SU-DHL-6 (cell line): Measurements from ENCODE around the gene FAM131B.

Source experiments
- H2AFZ ChIP-seq: fragments of 200-600 bp; sonication (generic); 2 replicates; pipeline ENCODE4 v1.6.1; 2014; ENCODE audit warnings: low read depth, mild to moderate bottlenecking, moderate library complexity, mixed read lengths, antibody characterized with exemption, low read length; ENCODE audit not compliant: severe bottlenecking
- H3F3A ChIP-seq: fragments of 200-600 bp; shearing (Covaris generic); 2 replicates; pipeline ENCODE4 v1.6.0; 2016; ENCODE audit warnings: antibody characterized with exemption, mild to moderate bottlenecking; ENCODE audit not compliant: insufficient read depth
- H3K27ac ChIP-seq: fragments of 200-600 bp; sonication (generic); 2 replicates; pipeline ENCODE4 v1.5.1; 2016; ENCODE audit warnings: low read depth, mild to moderate bottlenecking, low read length, moderate library complexity, mixed read lengths
- H3K27me3 ChIP-seq: fragments of 200-600 bp; sonication (generic), shearing (Covaris generic); 2 replicates; pipeline ENCODE4 v1.6.0; 2014; ENCODE audit warnings: mild to moderate bottlenecking, low read length
- H3K36me3 ChIP-seq: fragments of 200-600 bp; sonication (generic); 2 replicates; pipeline ENCODE4 v1.6.1; 2014; ENCODE audit warnings: mild to moderate bottlenecking, low read length, mixed read lengths
- H3K4me2 ChIP-seq: fragments of 300-600, 200-600 bp; shearing (Covaris generic), sonication (generic); 2 replicates; pipeline ENCODE4 v1.6.0; 2014; ENCODE audit warnings: low read length, low read depth, mild to moderate bottlenecking; ENCODE audit not compliant: poor library complexity, severe bottlenecking
- H3K4me3 ChIP-seq: fragments of 200-600 bp; sonication (generic); 2 replicates; pipeline ENCODE4 v1.5.1; 2014; ENCODE audit warnings: antibody characterized with exemption, low read length, mild to moderate bottlenecking, mixed read lengths; ENCODE audit not compliant: insufficient read depth, poor library complexity, severe bottlenecking
- H3K79me2 ChIP-seq: fragments of 200-600 bp; sonication (generic); 2 replicates; pipeline ENCODE4 v1.6.1; 2014; ENCODE audit warnings: mild to moderate bottlenecking, low read length, moderate library complexity; ENCODE audit not compliant: insufficient read depth
- H3K9ac ChIP-seq: fragments of 200-600 bp; sonication (generic); 2 replicates; pipeline ENCODE4 v1.7.0; 2014; ENCODE audit warnings: mild to moderate bottlenecking, low read length
- H3K9me2 ChIP-seq: fragments of 200-600 bp; sonication (generic); replicated peaks from 2 replicates; pipeline ENCODE4 v1.6.1; 2014; ENCODE audit warnings: low read length; ENCODE audit not compliant: insufficient read depth
- H3K9me3 ChIP-seq: fragments of 200-600 bp; sonication (generic); 2 replicates; pipeline ENCODE4 v1.6.1; 2014; ENCODE audit warnings: low read length, mixed read lengths; ENCODE audit not compliant: insufficient read depth
- H4K20me1 ChIP-seq: fragments of 200-600 bp; sonication (generic); 2 replicates; pipeline ENCODE4 v1.6.1; 2014; ENCODE audit warnings: low read depth, mild to moderate bottlenecking, antibody characterized with exemption, low read length, moderate library complexity, mixed read lengths
- EZH2phosphoT487 ChIP-seq: fragments of 200-600 bp; sonication (generic), shearing (Covaris generic); conservative IDR thresholded peaks from 2 replicates; pipeline ENCODE4 v1.6.1; 2018; ENCODE audit warnings: mild to moderate bottlenecking, antibody characterized with exemption, low read length, moderate library complexity, mixed read lengths
- TF ChIP-seq, protein P1 (sequence below): fragments of 200-600 bp; sonication (generic); IDR thresholded peaks from one replicate; pipeline ENCODE4 v1.5.1; 2017; ENCODE audit warnings: antibody characterized with exemption, mild to moderate bottlenecking, low read length, moderate library complexity; ENCODE audit not compliant: insufficient read depth, poor library complexity, severe bottlenecking

Gene FAM131B

DNA sequence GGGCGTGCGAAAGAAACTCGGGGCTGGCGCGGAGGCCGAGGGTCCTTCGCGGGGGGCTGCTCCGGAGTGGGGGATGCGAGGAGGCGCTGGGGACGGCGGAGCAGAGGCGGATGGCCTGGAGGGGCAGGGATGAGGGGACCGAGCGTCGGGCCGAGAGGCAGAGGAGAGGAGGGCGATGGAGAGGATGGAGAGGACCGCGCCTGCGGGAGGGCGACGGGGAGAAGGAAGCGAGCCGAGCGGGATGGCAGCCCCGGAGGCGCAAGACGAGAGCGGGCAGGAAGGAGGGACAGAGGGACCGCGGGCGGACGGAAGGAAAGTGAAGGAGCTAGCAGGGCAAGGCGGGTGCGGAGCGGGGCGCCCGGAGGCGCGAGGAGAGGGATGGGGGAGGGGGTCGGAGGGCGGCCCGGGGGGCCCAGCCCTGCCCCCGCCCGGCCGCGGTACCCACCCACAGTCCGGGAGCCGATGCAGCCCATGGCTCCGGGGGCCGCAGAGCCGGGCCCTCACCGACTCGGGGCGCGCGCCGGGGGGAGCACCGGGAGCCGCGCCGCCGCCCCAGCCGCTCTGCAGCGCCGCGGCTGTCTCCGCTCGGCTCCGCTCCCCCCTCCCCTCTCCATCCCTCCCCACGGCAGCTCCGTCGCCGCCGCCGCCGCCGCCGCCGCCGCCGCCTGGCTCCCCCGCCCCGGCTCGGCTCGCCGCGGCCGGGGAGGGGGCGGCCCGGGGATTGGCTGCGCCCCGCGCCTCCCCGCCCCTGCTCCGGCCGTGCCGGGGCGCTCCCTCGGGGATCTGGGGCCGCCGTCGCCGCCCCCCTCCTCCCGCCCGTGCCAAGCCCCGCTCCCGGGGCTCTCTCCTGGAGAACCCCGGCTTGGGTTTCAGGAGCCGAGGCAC is at the start of gene FAM131B:
Gene FAM131B (minus strand): TSS at position 583 of the 885 bp plus-strand sequence. CDS start 110 bp downstream, at position 473.
- Histone ChIP-seq H3K4me3 (no peak within 1 kb of the TSS), H3K4me2 (peak within 1 kb of the TSS; percentile 15), H3K79me2 (no peaks in the 10 kb centered on the region), H3K9ac (no peak within 1 kb of the TSS), H3K9me3 (no peaks in the 10 kb centered on the region), H2AFZ (no peak within 1 kb of the TSS), H3K36me3 (no peaks in the 10 kb centered on the region), H3K27me3 (no peaks in the 10 kb centered on the region), H3F3A (no peaks in the 10 kb centered on the region), H3K9me2 (no peaks in the 10 kb centered on the region), H4K20me1 (no peaks in the 10 kb centered on the region), H3K27ac (no peak within 1 kb of the TSS)
- TF ChIP-seq, protein P1, sequence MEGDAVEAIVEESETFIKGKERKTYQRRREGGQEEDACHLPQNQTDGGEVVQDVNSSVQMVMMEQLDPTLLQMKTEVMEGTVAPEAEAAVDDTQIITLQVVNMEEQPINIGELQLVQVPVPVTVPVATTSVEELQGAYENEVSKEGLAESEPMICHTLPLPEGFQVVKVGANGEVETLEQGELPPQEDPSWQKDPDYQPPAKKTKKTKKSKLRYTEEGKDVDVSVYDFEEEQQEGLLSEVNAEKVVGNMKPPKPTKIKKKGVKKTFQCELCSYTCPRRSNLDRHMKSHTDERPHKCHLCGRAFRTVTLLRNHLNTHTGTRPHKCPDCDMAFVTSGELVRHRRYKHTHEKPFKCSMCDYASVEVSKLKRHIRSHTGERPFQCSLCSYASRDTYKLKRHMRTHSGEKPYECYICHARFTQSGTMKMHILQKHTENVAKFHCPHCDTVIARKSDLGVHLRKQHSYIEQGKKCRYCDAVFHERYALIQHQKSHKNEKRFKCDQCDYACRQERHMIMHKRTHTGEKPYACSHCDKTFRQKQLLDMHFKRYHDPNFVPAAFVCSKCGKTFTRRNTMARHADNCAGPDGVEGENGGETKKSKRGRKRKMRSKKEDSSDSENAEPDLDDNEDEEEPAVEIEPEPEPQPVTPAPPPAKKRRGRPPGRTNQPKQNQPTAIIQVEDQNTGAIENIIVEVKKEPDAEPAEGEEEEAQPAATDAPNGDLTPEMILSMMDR: no peak
- no peak for TF ChIP-seq EZH2phosphoT487

- no peaks in the 10 kb centered on the region for H3F3A ChIP-seq
- no peaks in the 10 kb centered on the region for H3K9me2 ChIP-seq
- no peak overlapping the region for H3K9ac ChIP-seq
- H3K4me3 ChIP-seq: no peak overlapping the region
- no peak overlapping the region for H3K27ac ChIP-seq
- no peaks in the 10 kb centered on the region for H3K79me2 ChIP-seq
- H3K9me3 ChIP-seq: no peaks in the 10 kb centered on the region
- H4K20me1 ChIP-seq: no peaks in the 10 kb centered on the region
- TF ChIP-seq, protein P1: no peak
- TF ChIP-seq EZH2phosphoT487: no peak
- no peaks in the 10 kb centered on the region for H3K36me3 ChIP-seq
- H3K4me2 ChIP-seq: no peak overlapping the region
- H3K27me3 ChIP-seq: no peaks in the 10 kb centered on the region
- no peak overlapping the region for H2AFZ ChIP-seq
Measured at GRCh38 chr7:143411976-143412708, 49.6 kb upstream of the FAM131B start.

- no peak overlapping the region for H3K9ac ChIP-seq
- H3K79me2 ChIP-seq: no peaks in the 10 kb centered on the region
- no peak overlapping the region for H2AFZ ChIP-seq
- H3K4me3 ChIP-seq: no peak overlapping the region
- H3K9me2 ChIP-seq: no peaks in the 10 kb centered on the region
- no peak overlapping the region for H3K27ac ChIP-seq
- no peak overlapping the region for H3K4me2 ChIP-seq
- no peaks in the 10 kb centered on the region for H3F3A ChIP-seq
- no peak for TF ChIP-seq EZH2phosphoT487
- TF ChIP-seq, protein P1: no peak
- no peaks in the 10 kb centered on the region for H4K20me1 ChIP-seq
- H3K36me3 ChIP-seq: no peaks in the 10 kb centered on the region
- no peaks in the 10 kb centered on the region for H3K9me3 ChIP-seq
- H3K27me3 ChIP-seq: no peaks in the 10 kb centered on the region
Measured at GRCh38 chr7:143410521-143411004, 48.0 kb upstream of the FAM131B start.
